Right atrium auricular region (tissue), 2 donors: ENCODE data around the gene SLC35B2. TPM values are rescaled to one million over a fixed set of nuclear protein-coding genes. Genes with fewer than 3 reads are reported as not detected.

Source experiments
- DNase-seq: peaks from one replicate; pipeline ENCODE4 v3.0.0-alpha.2; 2019; ENCODE audit warnings: low spot score
- H3K27ac ChIP-seq, 2 donors: fragments of 200-600 bp; sonication (generic); 1 replicate in 1 of 2; 2 replicates in 1 of 2; pipeline ENCODE4 v1.5.1; 2016 to 2019
- H3K27me3 ChIP-seq, 2 donors: fragments of 200-600 bp; sonication (generic); one replicate each; pipeline versions ENCODE4 v1.5.1 to v1.6.0; 2017 to 2019
- H3K36me3 ChIP-seq: fragments of 200-600 bp; sonication (generic); one replicate; pipeline ENCODE4 v1.5.1; 2016
- H3K4me1 ChIP-seq, 2 donors: fragments of 200-600 bp; sonication (generic); one replicate each; pipeline versions ENCODE4 v1.5.1 to v1.6.0; 2017 to 2019
- H3K4me3 ChIP-seq, 2 donors: fragments of 200-600 bp; sonication (generic); 1 replicate in 1 of 2; 2 replicates in 1 of 2; pipeline ENCODE4 v1.5.1; 2017 to 2019; ENCODE audit warnings: mild to moderate bottlenecking in 1 of 2, moderate library complexity in 1 of 2
- H3K9me3 ChIP-seq, 2 donors: fragments of 200-600 bp; sonication (generic); one replicate each; pipeline ENCODE4 v1.5.1; 2019
- CTCF ChIP-seq, 2 donors: fragments of 200-600 bp; sonication (generic); IDR thresholded peaks; one replicate each; pipeline ENCODE4 v1.5.1; 2019; ENCODE audit warnings: antibody characterized with exemption in 2 of 2
- total RNA-seq, 2 donors: library from RNA; depleted of rRNA; stranded (reverse); fragments of >200 nt; gene quantifications; one replicate each; pipeline ENCODE4 v1.1.0, GENCODE V29; 2016

Gene SLC35B2
- total RNA-seq, 2 donors from 2014 or later = 23.0 to 23.7 TPM

GRCh38 chr6:44238687-44239350 is 18.5 kb downstream of the SLC35B2 start:
- Histone ChIP-seq H3K4me1 (peaks cover 0 to 38% of the 10 kb centered on the region in 2 donors), H3K27me3 (no peaks in the 10 kb centered on the region), H3K36me3 (no peaks in the 10 kb centered on the region), H3K4me3 (no peak overlapping the region), H3K27ac (peak overlapping the region; percentile 98), H3K9me3 (no peaks in the 10 kb centered on the region)
- no peak for TF ChIP-seq CTCF (IDR thresholded peaks at IDR 0.05)
- no peak for DNase-seq

DNA sequence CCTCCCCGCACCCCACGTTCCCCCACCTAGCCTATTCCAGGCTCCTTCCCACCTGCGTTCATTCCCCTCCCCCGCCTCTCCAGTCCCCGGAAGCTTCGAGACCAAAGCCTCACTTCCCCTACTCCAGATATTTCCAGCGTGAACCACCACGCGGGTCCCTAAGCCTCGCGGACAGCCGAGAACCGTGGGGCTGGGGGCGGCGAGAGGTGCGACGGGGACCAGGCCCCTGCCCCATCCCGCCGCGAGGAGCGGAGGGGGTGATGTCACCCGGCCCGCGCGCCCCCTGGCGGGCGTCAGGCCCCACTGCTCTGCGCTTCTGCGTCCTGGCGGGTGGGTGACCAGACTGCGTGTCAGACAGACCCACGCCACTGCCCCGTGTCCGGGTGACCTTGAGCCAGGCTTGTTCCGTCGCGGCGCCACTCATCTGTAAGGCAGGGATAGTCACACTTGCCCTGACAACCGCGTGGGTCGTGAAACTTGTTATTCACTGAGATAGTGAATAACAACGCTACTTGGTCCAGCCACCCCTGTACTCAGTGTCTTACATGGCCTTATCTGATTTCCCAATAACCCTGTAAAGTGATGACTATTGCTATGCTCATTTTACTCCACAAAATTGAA is 19.4 kb downstream of the SLC35B2 start:
- Histone ChIP-seq H3K27ac (peak overlapping the region; percentile 98), H3K4me3 (peak overlapping the region; percentile 59 to 67), H3K9me3 (no peaks in the 10 kb centered on the region), H3K4me1 (peaks cover 0 to 47% of the 10 kb centered on the region in 2 donors), H3K27me3 (no peaks in the 10 kb centered on the region), H3K36me3 (peaks cover 1% of the 10 kb centered on the region)
- peak; percentile 90 to 97 for TF ChIP-seq CTCF (IDR thresholded peaks at IDR 0.05)
- peak; percentile 85 for DNase-seq

DNA sequence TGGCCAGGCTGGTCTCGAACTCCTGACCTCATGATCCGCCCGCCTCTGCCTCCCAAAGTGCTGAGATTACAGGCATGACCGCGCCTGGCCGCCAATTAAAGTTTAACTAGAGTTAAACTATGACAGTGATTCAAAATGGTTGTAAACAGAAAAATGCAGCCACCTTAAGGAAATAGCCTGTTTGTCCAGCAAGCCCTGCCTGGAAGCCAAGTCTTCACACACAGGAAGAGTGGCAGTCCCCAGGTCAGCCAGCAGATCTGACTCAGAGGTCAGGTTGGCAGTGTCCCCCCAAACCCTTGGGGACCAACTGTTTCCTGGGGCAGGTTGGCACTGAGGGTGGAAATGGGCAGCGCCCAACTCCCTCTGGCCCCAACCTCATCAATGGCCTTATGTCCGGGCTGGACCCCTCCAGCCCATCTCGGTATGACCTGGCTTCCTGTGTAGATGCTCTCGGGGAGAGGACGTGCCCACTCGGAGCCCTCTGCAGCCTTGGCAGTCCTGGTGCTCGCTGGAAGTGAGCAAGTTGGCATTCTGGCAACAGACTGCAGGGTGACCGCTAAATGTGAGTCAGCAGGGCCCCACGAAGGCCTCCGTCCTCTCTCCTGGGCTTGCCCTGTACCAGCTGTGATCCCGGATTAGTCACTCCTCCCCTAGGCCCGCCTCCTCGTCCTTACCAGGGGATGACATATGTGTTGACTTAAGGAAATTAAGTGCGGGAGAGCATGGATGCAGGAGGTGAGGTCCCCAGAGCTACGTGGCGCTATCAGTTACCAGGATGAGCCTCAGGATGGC is 20.1 kb downstream of the SLC35B2 start:
- no peaks in the 10 kb centered on the region for H3K9me3 ChIP-seq
- H3K4me3 ChIP-seq = peak overlapping the region; percentile 59 to 67
- H3K4me1 ChIP-seq = peaks cover 0 to 52% of the 10 kb centered on the region in 2 donors
- no peak for TF ChIP-seq CTCF (IDR thresholded peaks at IDR 0.05)
- H3K27ac ChIP-seq = peak overlapping the region; percentile 98
- peak; percentile 98 for DNase-seq
- no peaks in the 10 kb centered on the region for H3K27me3 ChIP-seq
- H3K36me3 ChIP-seq = peaks cover 8% of the 10 kb centered on the region

GRCh38 chr6:44235891-44236516 is 21.3 kb downstream of the SLC35B2 start:
- Histone ChIP-seq H3K27me3 (no peaks in the 10 kb centered on the region), H3K36me3 (peaks cover 20% of the 10 kb centered on the region), H3K4me3 (no peak overlapping the region), H3K9me3 (no peaks in the 10 kb centered on the region), H3K4me1 (peaks cover 0 to 52% of the 10 kb centered on the region in 2 donors), H3K27ac (peak overlapping the region; percentile 98)
- DNase-seq = no peak
- no peak for TF ChIP-seq CTCF (IDR thresholded peaks at IDR 0.05)

- Histone ChIP-seq H3K4me3 (no peak overlapping the region), H3K27me3 (no peaks in the 10 kb centered on the region), H3K4me1 (peaks cover 0 to 59% of the 10 kb centered on the region in 2 donors), H3K9me3 (no peaks in the 10 kb centered on the region), H3K27ac (peak overlapping the region; percentile 98), H3K36me3 (peaks cover 28% of the 10 kb centered on the region)
- DNase-seq = no peak
- no peak for TF ChIP-seq CTCF (IDR thresholded peaks at IDR 0.05)
Measured at GRCh38 chr6:44235269-44235668, 22.1 kb downstream of the SLC35B2 start.
